Stimulated activated CD4-positive, alpha-beta T cell treated with anti-CD3 and anti-CD28 coated beads, TNF-alpha, amount 100 ng/mL, for 1 hour (primary cell): ENCODE measurements around the gene KCNG2.
"Not testable (repeated sequence)": the region's sequence is repeated elsewhere in the genome, so short reads cannot be mapped to it uniquely, and the experiment has no call there.

Experiments
- DNase-seq, 3 donors: peaks; one replicate each; pipeline ENCODE4 v3.0.0-alpha.2; 2020; ENCODE audit warnings: low read depth in 3 of 3, low spot score in 1 of 3

Gene KCNG2

GRCh38 chr18:79797518-79798345 lies at the start of gene KCNG2:
Gene KCNG2 (plus strand): TSS chr18:79797938. CDS start chr18:79863668, 65,730 bp downstream.
- no peak for DNase-seq

- DNase-seq = no peak
These were observed 49.2 kb upstream of the KCNG2 start for GRCh38 chr18:79748321-79749180.

DNA sequence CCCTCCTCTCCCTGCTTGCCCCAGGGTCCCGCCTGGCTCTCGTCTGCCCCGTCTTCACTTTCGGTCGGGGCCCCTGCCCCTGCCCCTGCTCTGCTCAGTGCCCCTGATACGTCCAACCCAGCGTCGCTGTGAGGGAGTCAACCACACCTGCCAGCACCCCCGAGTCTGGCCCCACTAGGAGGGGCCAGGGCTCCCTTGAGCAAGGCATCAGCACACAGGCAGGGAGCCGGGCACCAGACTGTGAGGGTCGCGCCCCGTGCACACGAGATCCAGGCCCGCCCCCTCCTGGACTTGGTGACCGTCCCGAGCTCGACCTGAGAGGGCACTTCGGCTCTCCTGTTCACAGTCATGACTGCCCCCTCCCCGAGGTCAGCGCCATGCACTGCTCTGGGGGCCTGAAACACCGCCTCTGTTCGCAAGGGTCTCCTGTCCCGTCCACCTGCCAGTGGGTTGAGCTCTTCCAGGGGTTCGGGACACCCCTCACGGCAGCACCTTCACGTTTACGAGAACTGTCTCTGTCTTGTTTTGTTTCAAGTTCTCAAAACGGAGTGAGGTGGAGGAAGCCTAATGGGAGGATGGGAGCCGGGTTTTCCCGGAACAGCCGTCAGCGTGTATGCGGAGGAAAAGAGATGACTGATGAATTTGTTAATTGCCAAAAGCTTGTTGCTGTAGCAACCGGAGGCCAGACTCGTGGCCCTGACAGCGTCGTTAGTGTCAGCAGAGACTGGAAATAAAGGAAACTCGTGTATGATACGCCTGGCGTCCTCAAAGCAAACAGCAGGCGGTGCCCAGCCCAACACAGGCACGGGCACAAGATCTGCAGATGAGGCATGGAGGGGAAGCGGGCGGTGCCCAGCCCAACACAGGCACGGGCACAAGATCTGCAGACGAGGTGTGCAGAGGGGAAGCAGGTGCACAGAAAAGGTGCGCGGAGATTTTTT lies 48.2 kb upstream of the KCNG2 start:
- DNase-seq = no peak

DNA sequence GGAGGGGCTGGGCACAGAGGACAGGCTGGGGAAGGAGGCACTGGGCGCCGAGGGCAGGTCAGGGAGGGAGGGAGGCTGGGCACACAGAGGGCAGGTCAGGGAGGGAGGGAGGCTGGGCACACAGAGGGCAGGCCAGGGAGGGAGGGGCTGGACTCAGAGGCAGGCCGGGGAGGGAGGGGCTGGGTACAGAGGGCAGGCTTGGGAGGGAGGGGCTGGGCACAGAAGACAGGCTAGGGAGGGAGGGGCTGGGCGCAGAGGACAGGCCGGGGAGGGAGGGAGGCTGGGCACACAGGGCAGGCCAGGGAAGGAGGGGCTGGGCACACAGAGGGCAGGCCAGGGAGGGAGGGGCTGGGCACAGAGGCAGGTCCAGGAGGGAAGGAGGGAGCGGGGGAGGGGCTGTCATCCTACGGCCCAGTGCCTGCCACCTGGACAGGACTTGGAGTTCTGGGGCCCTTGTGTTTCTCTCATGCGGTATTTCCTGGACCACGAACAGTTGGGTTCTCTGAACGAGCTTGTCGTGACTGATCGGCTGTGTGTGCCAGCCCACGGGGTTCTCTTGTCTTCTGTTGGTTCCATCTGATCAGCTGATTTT lies 46.7 kb upstream of the KCNG2 start:
- no peak for DNase-seq

GRCh38 chr18:79751918-79752578 lies 45.7 kb upstream of the KCNG2 start:
- not testable (repeated sequence) for DNase-seq

- DNase-seq = not testable (repeated sequence)
These were observed 44.8 kb upstream of the KCNG2 start for GRCh38 chr18:79752946-79753345.

DNA sequence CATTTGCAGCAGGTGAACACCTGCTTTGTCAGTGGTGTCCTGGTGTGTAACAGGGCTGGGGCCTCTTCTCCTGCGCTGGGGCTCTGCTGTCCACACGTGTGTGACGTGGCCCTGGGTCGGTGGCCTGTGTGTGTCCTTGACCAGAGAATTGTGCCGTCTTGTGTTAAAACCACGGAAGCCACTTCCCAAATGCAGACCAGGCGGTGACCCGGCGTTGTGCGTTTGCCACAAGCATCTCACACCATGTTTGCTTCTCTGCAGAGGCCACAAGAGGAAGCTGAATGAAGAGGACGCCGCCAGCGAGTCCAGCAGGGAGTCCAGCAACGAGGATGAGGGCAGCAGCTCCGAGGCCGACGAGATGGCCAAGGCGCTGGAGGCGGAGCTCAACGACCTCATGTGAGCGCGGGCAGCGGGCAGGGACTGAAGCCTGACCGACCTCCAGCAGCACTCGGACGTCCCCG lies 44.3 kb upstream of the KCNG2 start:
- no peak for DNase-seq

DNA sequence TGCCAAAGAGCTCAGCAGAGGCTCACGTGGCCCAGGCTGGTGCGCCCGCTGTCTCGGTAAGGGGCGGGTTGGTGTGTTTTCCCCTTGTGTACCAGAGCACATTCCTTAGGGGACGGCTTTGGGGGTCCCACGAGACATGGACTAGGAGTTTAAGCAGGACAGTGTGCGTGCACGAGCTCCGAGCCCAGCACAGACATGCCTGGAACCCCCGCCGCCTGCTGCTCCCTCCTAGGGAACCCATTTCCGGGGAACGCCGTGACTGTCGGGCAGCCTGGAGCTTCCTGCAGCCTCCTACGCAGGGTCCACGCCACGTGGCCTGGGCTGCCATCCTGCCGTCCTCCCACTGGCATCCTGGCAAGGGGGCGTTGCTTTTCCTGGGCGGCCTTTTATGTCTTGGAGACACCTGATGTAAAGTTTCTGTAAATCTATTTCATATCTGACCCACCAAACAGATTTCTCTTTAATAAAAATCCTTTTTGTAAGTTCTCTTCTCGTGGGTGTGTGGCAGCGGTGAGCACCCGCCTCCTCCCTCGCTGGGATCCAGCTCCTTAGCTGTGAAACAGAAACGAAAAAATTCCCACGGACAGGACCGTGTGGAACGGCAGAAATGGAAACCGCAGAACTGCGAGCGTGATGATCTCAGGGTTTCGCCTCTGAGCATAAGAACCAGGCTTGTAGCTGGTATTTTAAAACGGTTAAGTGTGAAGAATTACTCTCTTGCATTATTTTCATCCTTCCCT lies 43.5 kb upstream of the KCNG2 start:
- DNase-seq = no peak

DNA sequence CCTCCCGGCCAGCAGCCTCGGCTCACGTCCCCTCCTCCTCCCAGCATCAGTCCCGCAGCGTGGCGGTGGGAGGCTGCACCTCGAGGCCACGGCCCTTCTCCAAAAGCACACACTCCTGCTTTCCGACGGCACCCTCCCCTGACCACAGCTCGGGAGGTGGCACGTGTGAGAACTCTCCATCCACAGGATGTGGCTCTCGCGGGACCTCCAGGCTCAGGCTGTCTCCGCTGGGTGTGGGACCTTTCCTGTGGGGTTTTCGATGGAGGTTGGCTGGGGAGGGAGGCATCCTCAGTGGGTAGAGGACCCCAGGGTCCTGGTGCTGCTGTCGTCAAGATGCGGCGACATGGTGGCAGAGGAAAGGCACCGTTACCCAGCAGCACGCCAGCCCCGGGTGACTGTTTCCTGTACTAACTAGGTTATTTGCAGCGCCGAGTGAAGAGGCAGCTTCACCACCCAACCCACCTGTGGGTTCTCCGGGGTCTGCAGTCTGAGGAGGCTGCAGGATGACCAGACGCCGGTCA lies 42.8 kb upstream of the KCNG2 start:
- DNase-seq = no peak

DNA sequence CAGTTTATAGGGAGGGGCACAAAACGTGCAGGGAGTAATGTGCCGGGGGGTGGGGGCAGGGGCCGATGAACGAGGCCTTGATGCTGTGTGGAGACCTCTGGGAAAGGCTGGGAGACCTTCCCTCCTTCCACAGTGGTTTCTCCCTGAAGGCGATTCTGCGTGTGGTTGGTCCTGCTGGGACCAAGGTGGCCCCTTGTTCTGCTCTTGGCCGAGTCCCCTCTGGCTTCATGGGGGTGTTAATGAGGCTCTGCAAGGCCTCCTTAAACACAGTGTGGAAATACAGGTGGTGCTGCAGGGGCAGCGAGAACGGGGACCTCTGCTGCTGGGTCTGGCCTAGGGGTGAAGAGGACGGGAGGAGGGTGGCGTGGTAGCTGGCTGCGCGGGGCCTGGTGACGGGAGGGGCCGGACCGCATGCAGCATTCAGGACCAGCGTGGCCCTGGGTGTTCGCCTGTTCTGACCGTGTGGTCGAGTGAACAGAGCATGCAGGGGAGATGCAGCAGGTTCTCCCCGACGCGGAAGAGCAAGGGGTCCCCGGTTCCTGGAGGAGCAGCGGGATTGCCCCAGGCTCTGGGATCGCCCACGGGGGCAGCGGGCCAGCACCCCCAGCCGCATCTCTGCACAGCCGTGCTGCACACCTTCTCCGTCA lies 42.1 kb upstream of the KCNG2 start:
- no peak for DNase-seq

- DNase-seq = no peak
These were observed 41.6 kb upstream of the KCNG2 start for GRCh38 chr18:79756143-79756500.

DNA sequence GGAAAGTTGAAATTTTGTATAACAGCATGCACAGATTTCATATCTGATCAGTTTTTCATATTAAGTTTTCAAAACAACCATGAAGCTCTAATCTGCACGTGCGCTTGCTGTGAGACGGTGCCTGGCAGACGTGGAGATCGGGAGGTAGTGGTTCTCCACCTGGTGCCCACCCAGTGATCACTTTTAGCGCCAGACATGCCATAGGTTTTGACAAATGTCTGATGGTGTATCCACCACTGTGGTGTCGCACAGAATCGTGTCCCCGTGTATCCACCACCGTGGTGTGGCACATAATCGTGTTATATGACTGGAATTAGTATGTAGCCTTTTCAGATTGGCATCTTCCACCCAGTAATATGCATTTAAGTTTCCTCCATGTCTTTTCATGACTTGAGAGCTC lies 40.9 kb upstream of the KCNG2 start:
- DNase-seq = no peak

GRCh38 chr18:79760348-79760747 lies 37.4 kb upstream of the KCNG2 start:
- DNase-seq = no peak

DNA sequence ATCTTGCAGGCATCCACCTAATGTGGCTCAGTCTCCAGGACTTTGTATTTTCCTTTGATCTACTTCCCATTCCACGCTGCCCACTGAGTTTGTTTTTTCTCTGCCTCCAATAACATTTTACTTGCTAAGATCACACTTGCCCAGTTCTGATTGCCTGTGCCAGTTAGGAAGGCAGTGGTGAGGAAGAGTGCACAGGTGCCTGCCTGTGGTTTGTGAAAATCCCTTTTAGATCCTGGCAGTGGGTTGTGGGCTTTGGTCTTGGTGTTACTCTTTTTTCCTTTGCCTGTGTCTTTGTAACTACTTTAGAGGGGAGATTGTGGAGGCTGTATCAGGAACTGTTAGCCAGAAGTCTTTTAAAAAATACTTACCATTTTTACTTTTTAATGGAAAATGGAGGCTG lies 36.9 kb upstream of the KCNG2 start:
- no peak for DNase-seq

- no peak for DNase-seq
These were observed 34.3 kb upstream of the KCNG2 start for GRCh38 chr18:79763407-79763806.

GRCh38 chr18:79764131-79764530 lies 33.6 kb upstream of the KCNG2 start:
- DNase-seq = no peak

GRCh38 chr18:79765491-79766245 lies 32.1 kb upstream of the KCNG2 start:
- DNase-seq = no peak

DNA sequence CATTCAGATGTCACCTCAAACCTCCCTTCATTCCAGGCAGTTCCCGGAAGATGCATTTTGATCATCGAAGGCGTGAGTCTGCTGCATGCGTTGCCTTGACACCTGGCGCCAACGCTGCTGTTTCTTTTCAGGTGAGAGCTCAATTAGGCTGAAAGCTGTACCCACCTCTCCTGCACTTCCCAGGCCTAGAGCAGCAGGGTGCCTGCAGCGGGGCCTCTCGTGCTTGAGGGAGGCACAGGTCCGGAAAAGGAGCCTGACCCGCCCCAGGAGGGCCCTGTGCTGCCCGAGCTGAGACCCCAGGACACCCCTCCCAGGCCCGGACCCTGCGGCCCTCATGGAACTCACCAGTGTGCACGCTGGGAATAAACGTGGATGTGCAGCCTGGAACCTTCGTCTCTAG lies 31.4 kb upstream of the KCNG2 start:
- no peak for DNase-seq
